ENCODE results near the gene TMEM269. TPM values are rescaled to one million over a fixed set of nuclear protein-coding genes. Genes with fewer than 3 reads are reported as not detected.

Gene TMEM269
- total RNA-seq, 1 experiment from 2014 or later, result 0.06 TPM

DNA sequence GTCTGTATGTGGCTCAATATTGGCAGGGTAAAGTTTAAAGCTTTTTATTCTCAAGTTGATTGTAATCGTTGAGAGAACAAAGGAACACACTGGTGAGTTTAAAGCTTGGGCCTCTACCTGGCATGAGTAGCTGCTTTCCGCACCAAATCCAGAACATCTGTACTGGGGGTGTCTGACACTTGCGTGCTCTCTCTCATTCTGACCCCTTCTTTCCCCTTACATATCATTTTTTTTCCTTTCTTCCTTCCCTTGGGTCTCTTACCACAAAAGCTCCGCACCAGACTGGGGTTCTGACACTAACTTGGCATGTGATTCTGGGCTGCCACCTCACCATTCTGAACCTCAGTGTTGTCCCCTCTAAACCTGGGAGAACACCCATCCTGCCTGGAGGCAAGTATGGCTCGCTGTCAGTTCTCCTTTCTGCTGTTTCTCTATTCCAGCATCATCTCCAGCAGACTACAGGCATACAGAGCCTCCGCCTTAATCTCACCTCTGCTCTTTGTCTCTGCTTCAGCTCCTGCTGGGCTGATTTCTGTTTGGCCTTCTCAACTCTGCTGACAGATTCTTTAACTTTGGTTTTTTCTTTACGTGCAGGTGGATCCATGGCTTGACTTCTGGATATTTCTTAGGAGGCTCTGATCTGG is 31.3 kb downstream of the TMEM269 start:
- peaks cover 3% of the 10 kb centered on the region; the same call in 1 of the 2 replicates for H3K36me3 ChIP-seq
- peak in 1 of 2 experiments; percentile 30 for DNase-seq
- peaks cover 14% of the 10 kb centered on the region for H3K4me1 ChIP-seq
- peak overlapping the region; percentile 96 for H3K27ac ChIP-seq
- H3K4me3 ChIP-seq, result peak overlapping the region; percentile 98
- no peaks in the 10 kb centered on the region for H3K27me3 ChIP-seq
- H3K9me3 ChIP-seq (replicated peaks), result no peaks in the 10 kb centered on the region

- H3K9me3 ChIP-seq (replicated peaks), result no peaks in the 10 kb centered on the region
- peaks cover 3% of the 10 kb centered on the region; the same call in 1 of the 2 replicates for H3K36me3 ChIP-seq
- peak within 1 kb of the TSS; percentile 98 for H3K4me3 ChIP-seq
- no peaks in the 10 kb centered on the region for H3K27me3 ChIP-seq
- DNase-seq, result peak; percentile 93 to 94
- peak within 1 kb of the TSS; percentile 96 for H3K27ac ChIP-seq
- peaks cover 14% of the 10 kb centered on the region for H3K4me1 ChIP-seq
Observed at GRCh38 chr1:42816585-42817439, 32.0 kb downstream of the TMEM269 start, which contains the start of the genes ERMAP and SVBP. Gene ERMAP (plus strand): TSS chr1:42817122. CDS start chr1:42830449, 13,327 bp downstream. Gene SVBP (minus strand): TSS chr1:42817397. CDS start chr1:42816544, 853 bp downstream.

- Histone ChIP-seq H3K36me3 (peaks cover 3% of the 10 kb centered on the region; the same call in 1 of the 2 replicates), H3K9me3 (replicated peaks) (no peaks in the 10 kb centered on the region), H3K4me1 (peaks cover 14% of the 10 kb centered on the region), H3K27ac (peak overlapping the region; percentile 96), H3K4me3 (peak overlapping the region; percentile 98), H3K27me3 (no peaks in the 10 kb centered on the region)
- DNase-seq, result no peak
Observed at GRCh38 chr1:42817440-42817767, 32.6 kb downstream of the TMEM269 start.

- H3K4me3 ChIP-seq, result peak overlapping the region; percentile 98
- no peaks in the 10 kb centered on the region for H3K27me3 ChIP-seq
- peaks cover 20% of the 10 kb centered on the region for H3K4me1 ChIP-seq
- H3K27ac ChIP-seq, result no peak overlapping the region
- H3K9me3 ChIP-seq (replicated peaks), result no peaks in the 10 kb centered on the region
- no peak for DNase-seq
- H3K36me3 ChIP-seq, result 0 out of 2 replicates have a peak, but pooled peaks cover 3% of the 10 kb centered on the region
Observed at GRCh38 chr1:42817976-42818375, 33.2 kb downstream of the TMEM269 start.

- Histone ChIP-seq H3K9me3 (replicated peaks) (no peaks in the 10 kb centered on the region), H3K36me3 (no peaks in the 10 kb centered on the region), H3K4me1 (peaks cover 37% of the 10 kb centered on the region), H3K4me3 (no peak overlapping the region), H3K27ac (no peak overlapping the region), H3K27me3 (no peaks in the 10 kb centered on the region)
- DNase-seq, result no peak
Observed at GRCh38 chr1:42820813-42821212, 36.0 kb downstream of the TMEM269 start.

GRCh38 chr1:42821690-42822089 is 36.9 kb downstream of the TMEM269 start:
- no peaks in the 10 kb centered on the region for H3K36me3 ChIP-seq
- no peaks in the 10 kb centered on the region for H3K27me3 ChIP-seq
- H3K9me3 ChIP-seq (replicated peaks), result no peaks in the 10 kb centered on the region
- H3K27ac ChIP-seq, result no peak overlapping the region
- peaks cover 33% of the 10 kb centered on the region for H3K4me1 ChIP-seq
- no peak overlapping the region for H3K4me3 ChIP-seq
- no peak for DNase-seq

- Histone ChIP-seq H3K9me3 (replicated peaks) (no peaks in the 10 kb centered on the region), H3K36me3 (no peaks in the 10 kb centered on the region), H3K4me1 (peaks cover 28% of the 10 kb centered on the region), H3K27ac (peak overlapping the region; percentile 24), H3K4me3 (no peak overlapping the region), H3K27me3 (no peaks in the 10 kb centered on the region)
- DNase-seq, result peak in 1 of 2 experiments; percentile 23
Observed at GRCh38 chr1:42822800-42823392, 38.1 kb downstream of the TMEM269 start.

DNA sequence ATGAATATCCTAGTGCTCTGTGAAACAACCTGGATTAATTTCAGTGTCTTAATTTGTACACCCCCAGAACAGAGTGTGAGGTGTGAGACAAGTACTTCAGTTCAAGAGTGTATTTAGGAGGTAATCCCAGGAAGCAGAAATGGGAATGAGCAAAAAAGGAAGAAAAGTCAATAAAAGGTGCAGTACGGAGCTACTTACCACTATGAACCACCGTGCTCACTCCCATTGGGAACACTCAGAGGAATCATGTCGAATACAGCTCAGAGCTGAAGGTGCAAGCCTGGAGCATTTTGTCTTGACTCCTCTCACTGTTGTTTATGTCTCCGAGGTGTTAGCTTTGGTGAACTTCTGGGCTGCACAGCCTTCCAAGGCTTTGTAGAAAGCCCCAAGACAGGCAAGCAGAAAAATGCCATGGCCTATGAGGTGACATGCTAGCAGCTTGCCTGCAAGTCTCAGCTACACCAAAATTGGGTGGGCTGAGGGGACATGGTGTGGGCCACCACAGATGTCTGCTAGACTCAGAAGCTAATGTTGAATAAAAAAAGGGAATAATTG is 39.8 kb downstream of the TMEM269 start:
- Histone ChIP-seq H3K4me1 (peaks cover 26% of the 10 kb centered on the region), H3K4me3 (peak overlapping the region; percentile 47), H3K9me3 (replicated peaks) (no peaks in the 10 kb centered on the region), H3K36me3 (no peaks in the 10 kb centered on the region), H3K27ac (peak overlapping the region; percentile 24; the same call in 1 of the 2 replicates), H3K27me3 (no peaks in the 10 kb centered on the region)
- DNase-seq, result peak in 1 of 2 experiments; percentile 42

DNA sequence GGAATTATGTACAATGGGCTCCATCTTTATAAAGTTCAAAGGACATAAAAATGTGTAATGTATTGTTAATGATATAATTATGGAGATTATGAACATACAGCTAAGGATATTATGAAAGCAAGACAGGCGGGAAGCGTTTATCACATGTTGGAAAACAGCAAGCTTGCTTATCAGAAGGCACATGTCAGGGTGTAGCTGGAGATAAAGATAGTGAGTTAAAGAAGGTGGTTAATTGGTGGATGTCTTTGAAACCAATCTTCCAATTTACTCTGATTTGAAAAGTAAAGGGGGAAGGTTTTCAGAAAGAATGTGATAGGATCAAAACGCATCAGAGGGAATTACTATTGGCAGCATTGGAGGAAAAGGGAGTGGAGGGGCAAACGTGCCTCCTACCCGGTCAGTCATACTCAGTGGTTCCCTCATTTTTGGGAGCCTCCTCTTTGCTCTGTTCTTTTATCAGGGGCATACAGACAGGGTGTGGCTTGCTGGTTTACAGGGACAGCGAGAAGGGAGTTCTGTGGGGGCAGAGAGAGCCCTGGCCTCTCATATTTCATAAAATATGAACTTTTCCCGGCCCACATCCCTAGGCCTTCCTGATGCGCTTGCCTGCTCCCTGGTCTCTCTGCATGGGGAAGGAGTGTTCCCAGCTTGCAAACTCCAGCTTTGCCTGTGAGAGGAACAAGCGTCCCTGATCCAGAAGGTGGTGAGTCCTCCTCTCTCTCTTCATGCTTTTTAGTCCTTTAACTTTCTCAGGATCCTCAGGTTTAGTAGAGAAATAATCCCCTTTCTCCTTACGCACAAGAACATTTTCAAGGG is 40.5 kb downstream of the TMEM269 start:
- no peaks in the 10 kb centered on the region for H3K36me3 ChIP-seq
- peaks cover 26% of the 10 kb centered on the region for H3K4me1 ChIP-seq
- DNase-seq, result peak; percentile 48 to 62

DNA sequence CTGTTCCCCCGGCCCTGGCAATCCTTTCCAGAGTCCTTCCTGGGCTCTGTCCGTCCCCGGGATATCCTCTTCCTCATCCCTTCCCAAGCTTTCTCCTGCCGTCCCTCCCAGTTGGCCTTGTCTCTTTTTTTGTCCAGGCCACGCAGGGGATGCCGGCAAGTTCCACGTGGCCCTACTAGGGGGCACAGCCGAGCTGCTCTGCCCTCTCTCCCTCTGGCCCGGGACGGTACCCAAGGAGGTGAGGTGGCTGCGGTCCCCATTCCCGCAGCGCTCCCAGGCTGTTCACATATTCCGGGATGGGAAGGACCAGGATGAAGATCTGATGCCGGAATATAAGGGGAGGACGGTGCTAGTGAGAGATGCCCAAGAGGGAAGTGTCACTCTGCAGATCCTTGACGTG is 45.8 kb downstream of the TMEM269 start:
- H3K27ac ChIP-seq, result no peak overlapping the region
- no peak for DNase-seq
- no peaks in the 10 kb centered on the region for H3K9me3 ChIP-seq (replicated peaks)
- no peak overlapping the region for H3K4me3 ChIP-seq
- no peaks in the 10 kb centered on the region for H3K27me3 ChIP-seq
- peaks cover 20% of the 10 kb centered on the region for H3K4me1 ChIP-seq
- no peaks in the 10 kb centered on the region for H3K36me3 ChIP-seq

More for the DNA sequence above, 40.5 kb downstream of the TMEM269 start:
- no peak overlapping the region; the same call in 1 of the 2 replicates for H3K4me3 ChIP-seq
- no peaks in the 10 kb centered on the region for H3K9me3 ChIP-seq (replicated peaks)
- no peak overlapping the region for H3K27ac ChIP-seq
- H3K27me3 ChIP-seq, result no peaks in the 10 kb centered on the region

- Histone ChIP-seq H3K4me3 (no peak overlapping the region), H3K27me3 (no peaks in the 10 kb centered on the region), H3K36me3 (no peaks in the 10 kb centered on the region), H3K4me1 (peaks cover 18% of the 10 kb centered on the region), H3K27ac (no peak overlapping the region), H3K9me3 (replicated peaks) (no peaks in the 10 kb centered on the region)
- no peak for DNase-seq
Observed at GRCh38 chr1:42831273-42831672, 46.5 kb downstream of the TMEM269 start.

GRCh38 chr1:42832641-42833240 is 48.0 kb downstream of the TMEM269 start:
- H3K27me3 ChIP-seq, result no peaks in the 10 kb centered on the region
- peak; percentile 87 to 90 for DNase-seq
- H3K27ac ChIP-seq, result peak overlapping the region; percentile 70
- no peak overlapping the region for H3K4me3 ChIP-seq
- no peaks in the 10 kb centered on the region for H3K9me3 ChIP-seq (replicated peaks)
- H3K36me3 ChIP-seq, result no peaks in the 10 kb centered on the region
- H3K4me1 ChIP-seq, result peaks cover 18% of the 10 kb centered on the region

GRCh38 chr1:42833981-42834380 is 49.2 kb downstream of the TMEM269 start:
- Histone ChIP-seq H3K4me1 (peaks cover 18% of the 10 kb centered on the region), H3K36me3 (no peaks in the 10 kb centered on the region), H3K4me3 (no peak overlapping the region), H3K9me3 (replicated peaks) (no peaks in the 10 kb centered on the region), H3K27me3 (no peaks in the 10 kb centered on the region), H3K27ac (no peak overlapping the region)
- DNase-seq, result no peak
